GM18909 (cell line): ENCODE data around the gene PIK3CA.

Experiments
- ATAC-seq: cut with Tn5 transposase; IDR thresholded peaks from one replicate; pipeline ENCODE4 v1.9.1; 2021; ENCODE audit warnings: mild to moderate bottlenecking; ENCODE audit not compliant: unreplicated experiment, poor library complexity

PIK3CA gene

GRCh38 chr3:179156170-179156569 lies 8.0 kb downstream of the PIK3CA start:
- ATAC-seq, result no peak

- ATAC-seq, result no peak
Observed at GRCh38 chr3:179156775-179157174, 8.6 kb downstream of the PIK3CA start.

DNA sequence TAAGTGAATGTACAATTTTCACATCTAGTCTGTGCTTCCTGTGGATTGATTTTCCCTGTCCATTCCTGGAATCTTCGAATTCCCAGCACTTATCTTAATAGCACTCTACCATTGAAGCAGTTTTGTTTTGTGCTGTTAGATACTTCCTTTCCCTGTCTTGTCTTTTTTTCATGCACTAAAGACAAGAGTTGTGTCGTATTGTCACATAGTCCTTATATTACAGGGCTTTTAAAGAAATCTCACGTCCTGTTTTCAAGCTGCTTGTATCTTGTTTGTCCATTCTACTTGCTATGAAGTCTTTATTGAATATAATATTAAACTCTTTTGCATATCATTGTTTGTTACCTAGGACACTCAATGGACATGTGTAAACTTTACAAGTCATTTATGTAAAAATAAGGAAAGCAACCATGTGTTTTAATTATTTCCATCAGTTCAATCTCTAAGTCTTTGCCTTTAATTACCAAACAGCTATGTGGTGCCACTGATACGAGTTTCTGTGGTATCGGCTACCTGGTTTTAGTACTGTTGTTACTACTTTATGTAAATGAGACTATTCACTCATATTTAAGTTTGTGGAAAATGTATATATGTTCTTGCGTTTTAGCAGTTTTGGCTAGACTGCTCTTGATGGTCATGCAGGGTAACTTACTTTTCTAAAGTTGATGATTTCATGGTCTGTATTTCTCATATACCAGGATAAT lies 10.3 kb downstream of the PIK3CA start:
- peak; percentile 89 for ATAC-seq

GRCh38 chr3:179163503-179163902 lies 15.3 kb downstream of the PIK3CA start:
- ATAC-seq, result no peak

DNA sequence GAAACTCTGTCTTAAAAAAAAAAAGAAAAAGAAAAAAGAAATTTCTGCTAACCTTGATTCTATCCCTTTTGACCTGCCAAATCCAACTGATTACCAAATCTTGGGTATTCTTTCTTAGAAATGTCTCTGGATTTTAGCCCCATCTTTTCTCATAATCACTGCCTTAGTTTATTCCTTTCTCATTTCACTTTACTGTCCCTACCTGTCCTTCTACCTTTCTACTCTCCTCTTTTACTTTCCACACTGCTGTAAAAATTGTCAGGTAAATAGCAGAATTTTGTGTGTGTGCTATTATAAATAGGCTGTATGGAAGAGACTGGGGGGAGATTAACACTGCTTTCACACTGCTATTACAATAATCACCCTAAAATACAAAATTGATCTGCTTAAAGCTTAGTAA lies 16.7 kb downstream of the PIK3CA start:
- no peak for ATAC-seq

GRCh38 chr3:179166561-179167201 lies 18.5 kb downstream of the PIK3CA start:
- ATAC-seq, result peak; percentile 66

- ATAC-seq, result no peak
Observed at GRCh38 chr3:179168918-179169317, 20.8 kb downstream of the PIK3CA start.

- ATAC-seq, result no peak
Observed at GRCh38 chr3:179172546-179172945, 24.4 kb downstream of the PIK3CA start.

DNA sequence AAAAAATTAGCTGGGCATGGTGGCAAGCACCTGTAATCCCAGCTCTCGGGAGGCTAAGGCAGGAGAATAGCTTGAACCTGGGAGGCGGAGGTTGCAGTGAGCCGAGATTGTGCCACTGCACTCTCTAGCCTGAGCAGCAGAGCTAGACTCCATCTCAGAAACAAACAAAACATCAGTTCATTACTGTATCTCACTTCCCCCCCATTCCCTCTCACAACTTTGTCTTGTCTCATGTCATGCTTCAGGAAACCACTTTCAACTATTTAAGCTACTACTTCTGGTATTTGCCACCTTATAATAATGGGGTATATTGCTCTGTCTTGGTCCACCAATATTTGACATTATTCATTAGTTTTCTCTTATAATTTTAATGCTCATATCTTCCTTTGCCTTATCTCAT lies 26.2 kb downstream of the PIK3CA start:
- peak; percentile 73 for ATAC-seq

DNA sequence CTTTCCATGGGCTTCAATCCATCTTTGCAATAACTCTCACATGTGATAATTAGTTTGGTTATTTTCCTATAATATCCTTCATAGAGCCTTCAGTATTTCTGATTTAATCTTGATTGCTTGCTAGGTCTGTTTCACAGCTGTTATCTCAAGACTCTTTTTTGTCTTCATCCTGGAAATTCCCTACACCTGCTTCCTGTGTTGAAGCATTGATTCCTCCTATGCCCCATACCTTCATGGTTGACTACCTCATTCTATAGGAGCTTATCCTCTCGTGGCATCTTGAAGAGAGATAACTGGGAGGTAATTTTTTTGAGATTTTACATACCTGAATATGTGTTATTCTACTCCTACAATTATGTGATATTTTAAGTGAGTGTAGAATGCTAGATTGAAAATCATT lies 26.7 kb downstream of the PIK3CA start:
- no peak for ATAC-seq

- no peak for ATAC-seq
Observed at GRCh38 chr3:179175358-179175757, 27.2 kb downstream of the PIK3CA start.

GRCh38 chr3:179177611-179178010 lies 29.5 kb downstream of the PIK3CA start:
- no peak for ATAC-seq

DNA sequence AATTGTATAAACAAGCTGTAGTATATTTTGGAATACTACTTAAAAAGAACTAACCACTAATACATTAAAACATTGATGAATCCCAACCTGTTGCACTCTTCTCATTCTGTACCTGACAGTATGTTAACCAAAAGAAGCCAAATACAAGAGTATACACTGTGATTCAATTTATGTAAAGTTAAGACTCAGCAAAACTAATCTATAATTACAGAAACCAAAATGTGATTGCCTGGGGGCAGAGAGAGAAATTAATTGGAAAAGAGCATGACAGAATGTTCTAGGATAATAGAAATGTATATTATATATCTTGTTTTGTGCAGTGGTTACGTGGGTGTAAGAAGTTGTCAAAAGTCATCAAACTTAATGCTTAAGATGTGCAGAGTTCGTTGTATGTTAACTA lies 31.1 kb downstream of the PIK3CA start:
- ATAC-seq, result no peak

DNA sequence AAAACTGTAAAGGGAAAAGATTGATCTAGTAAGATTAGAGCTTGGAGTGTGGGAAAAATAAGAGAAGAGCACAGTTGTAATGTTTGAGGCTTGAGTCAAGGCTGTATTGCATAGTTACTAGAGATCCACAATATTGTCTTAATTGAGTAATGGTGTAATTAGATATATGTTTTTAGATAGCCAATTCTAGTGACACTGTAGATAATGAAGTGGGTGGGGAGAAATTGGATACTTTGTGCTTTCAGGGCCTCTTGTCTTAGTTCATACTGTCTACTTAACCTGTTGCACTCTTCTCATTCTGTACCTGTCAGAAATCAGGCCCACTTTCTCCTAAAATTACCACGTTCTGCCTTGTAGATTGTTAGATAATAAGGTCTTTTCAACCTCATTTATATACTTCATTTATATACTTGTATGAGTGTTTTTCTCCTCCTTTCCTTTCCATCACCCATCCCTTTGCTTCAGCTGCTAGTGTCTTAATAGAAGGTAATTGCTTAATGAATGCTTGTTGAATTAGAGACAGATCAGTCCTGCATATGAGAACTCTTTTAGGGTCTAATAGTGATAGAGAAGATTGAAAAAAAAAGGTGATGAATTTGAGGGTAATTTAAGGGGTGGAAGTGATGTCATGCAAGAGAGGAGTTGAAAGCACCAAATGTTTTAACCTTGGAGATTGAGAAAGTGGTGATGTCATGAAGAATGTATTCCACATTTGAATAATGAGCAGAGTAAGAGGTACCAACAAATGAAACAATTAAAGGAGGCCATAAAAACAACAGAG lies 32.0 kb downstream of the PIK3CA start:
- ATAC-seq, result no peak

GRCh38 chr3:179181021-179181472 lies 32.9 kb downstream of the PIK3CA start:
- peak; percentile 64 for ATAC-seq

DNA sequence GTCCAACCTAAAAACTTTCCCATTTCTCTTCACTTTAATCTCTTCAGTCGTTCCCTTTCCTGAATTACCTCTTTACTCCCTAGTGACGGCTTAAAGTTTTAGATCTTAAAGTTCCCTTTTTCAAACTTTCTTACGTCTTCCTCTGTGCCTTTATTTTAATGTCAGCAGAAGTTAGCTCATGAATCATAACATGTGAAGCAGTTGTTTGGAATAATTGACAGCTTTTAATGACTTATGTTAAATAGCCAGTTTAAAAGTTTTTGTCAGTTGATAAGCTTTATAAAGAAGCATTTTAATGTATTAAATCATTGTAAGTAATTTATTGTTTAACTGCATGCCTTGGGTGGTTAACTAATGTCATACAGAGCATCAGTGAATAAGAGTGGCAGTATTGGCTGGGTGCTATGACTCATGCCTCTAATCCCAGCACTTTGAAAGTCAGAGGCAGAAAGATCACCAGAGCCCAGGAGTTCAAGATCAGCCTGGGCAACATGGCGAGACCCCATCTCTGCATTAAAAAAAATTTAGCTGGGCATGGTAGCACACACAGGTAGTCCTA lies 33.9 kb downstream of the PIK3CA start:
- no peak for ATAC-seq

GRCh38 chr3:179182902-179183301 lies 34.7 kb downstream of the PIK3CA start:
- no peak for ATAC-seq

- no peak for ATAC-seq
Observed at GRCh38 chr3:179184826-179185225, 36.7 kb downstream of the PIK3CA start.

- ATAC-seq, result no peak
Observed at GRCh38 chr3:179186426-179186825, 38.3 kb downstream of the PIK3CA start.

DNA sequence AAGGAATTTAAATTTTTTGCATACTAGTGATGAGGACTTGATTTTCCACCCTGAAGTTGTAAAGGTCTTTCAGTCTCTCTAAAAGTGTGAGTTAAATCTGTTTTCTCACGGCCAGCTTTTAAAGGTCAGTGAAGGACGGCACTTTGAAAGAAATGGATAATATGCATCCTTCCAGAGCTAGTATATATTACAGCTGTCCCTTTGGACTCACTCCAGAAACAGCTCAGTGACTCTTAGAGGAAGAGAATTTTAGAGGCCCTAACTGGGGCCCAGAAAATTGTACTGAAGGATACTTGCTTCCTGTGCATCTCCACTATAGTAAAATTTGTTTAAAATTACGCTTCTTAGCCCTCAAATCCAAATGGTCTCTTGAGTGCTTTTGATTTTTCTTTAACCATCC lies 41.6 kb downstream of the PIK3CA start:
- ATAC-seq, result no peak

DNA sequence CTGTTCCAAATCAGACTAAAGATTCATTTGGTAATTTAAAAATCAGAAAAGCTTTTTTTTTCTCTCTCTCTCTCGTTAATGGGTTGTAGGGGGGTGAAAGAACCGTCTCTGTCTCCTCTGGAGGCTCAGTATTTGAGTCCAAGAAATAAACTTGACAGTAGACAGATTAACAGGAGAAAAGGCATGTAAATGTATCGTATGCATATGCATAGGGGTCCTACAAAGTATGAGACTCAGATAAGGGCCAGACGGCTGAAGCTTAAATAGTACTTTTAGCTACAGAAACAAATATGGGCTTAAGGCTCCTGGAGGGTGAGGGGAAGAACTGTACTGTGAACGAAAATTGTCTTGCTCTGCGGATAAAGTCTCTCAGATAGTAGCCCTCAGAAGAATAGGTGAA lies 42.4 kb downstream of the PIK3CA start:
- ATAC-seq, result no peak
